Adrenal gland (tissue), 12 donors: ENCODE measurements around the gene EIF4A3. TPM values are rescaled to one million over a fixed set of nuclear protein-coding genes. Genes with fewer than 3 reads are reported as not detected.

Experiments
- DNase-seq, 7 donors: peaks; one replicate each; pipeline ENCODE4 v3.0.0-alpha.2; 2019 to 2020
- H3K27ac ChIP-seq, 5 donors: fragments of 200-600 bp; sonication (generic) in 4 of 5; 1 replicate in 3 of 5; 2 replicates in 2 of 5; pipeline versions ENCODE4 v1.5.1 to v1.8.0; 2016 to 2020; ENCODE audit warnings: mild to moderate bottlenecking in 1 of 5
- H3K27me3 ChIP-seq: fragments of 200-600 bp; 2 replicates; pipeline ENCODE4 v1.8.0; 2021
- H3K36me3 ChIP-seq, 2 donors: fragments of 200-600 bp; replicated peaks in 1 of 2; 1 replicate in 1 of 2; 2 replicates in 1 of 2; pipeline versions ENCODE4 v1.5.1 to v1.8.0; 2018 to 2022
- H3K4me1 ChIP-seq, 2 donors: fragments of 200-600 bp; replicated peaks in 1 of 2; 1 replicate in 1 of 2; 2 replicates in 1 of 2; pipeline versions ENCODE4 v1.5.1 to v1.8.0; 2018 to 2021
- H3K4me3 ChIP-seq, 4 donors: fragments of 200-600 bp; sonication (generic) in 3 of 4; one replicate each; pipeline ENCODE4 v1.5.1; 2016 to 2018
- H3K9me3 ChIP-seq, 3 donors: fragments of 200-600 bp; sonication (generic) in 1 of 3; replicated peaks in 1 of 3; 1 replicate in 2 of 3; 2 replicates in 1 of 3; pipeline versions ENCODE4 v1.5.1 to v1.8.0; 2016 to 2021
- CTCF ChIP-seq, 6 experiments: fragments of 450-650 bp in 4 of 6; fragments of 200-600 bp in 2 of 6; sonication (generic) in 1 of 6; IDR thresholded peaks; 1 replicate in 5 of 6; 2 replicates in 1 of 6; pipeline versions ENCODE4 v1.5.1 to v1.8.0; 2016 to 2021; ENCODE audit warnings: antibody characterized with exemption in 6 of 6, mild to moderate bottlenecking in 2 of 6, moderate library complexity in 1 of 6
- POLR2A ChIP-seq, 2 donors: fragments of 450-650 bp; IDR thresholded peaks; one replicate each; pipeline ENCODE4 v1.6.1; 2017; ENCODE audit warnings: antibody characterized with exemption in 2 of 2, mild to moderate bottlenecking in 2 of 2, moderate library complexity in 1 of 2
- WGBS, 4 donors: extraction: QIAGEN DNeasy Blood & Tissue Kit in 2 of 4; methylation state at CpG; one replicate each; pipeline versions ENCODE4 v1.1.5 to v1.1.7; 2013 to 2017; 5-methylcytosine and 5-hydroxymethylcytosine counted together
- intact Hi-C, 2 donors: fragments of 100-400 bp; cut with DNase I; formaldehyde crosslinking; loops; one replicate each; pipeline versions ENCODE4 v1.14.1 to v1.15.0; 2022 to 2023
- polyA plus RNA-seq, 3 donors: library from polyadenylated mRNA; stranded (reverse); fragments of 200-250 nt in 2 of 3; fragments of 350-450 nt in 1 of 3; fragmentation: Illumina TruSeq in 1 of 3; extraction: RNeasy Lipid Tissue Mini Kit (QIAGEN cat#74804) in 1 of 3; gene quantifications; one replicate each; pipeline ENCODE4 v1.2.3, GENCODE V29; 2013 to 2014
- total RNA-seq, 9 donors: library from RNA; depleted of rRNA in 4 of 9; stranded (reverse); fragments of >200 nt in 4 of 9; fragments of 120-200 nt in 1 of 9; fragmentation: NEBNext Ultra II Directional in 1 of 9; extraction: Animal tissue kit (Norgen Biotek cat#: 25700) in 1 of 9; gene quantifications; one replicate each; pipeline versions ENCODE4 v1.1.0 to v1.2.4, GENCODE V29; 2013 to 2023
- donor health status: healthy with polysubstance abuse.
- donor health status: Bipolar disorder and iron deficiency.
- donor health status: DM: yes; HTN: yes; CAD: no.
- donor health status: DM: no; HTN: no; CAD: no.
- donor health status: DM: no; HTN: no; CAD: no.
- donor health status: DM: yes; HTN: yes; CAD: no.

The EIF4A3 gene
- total and polyA plus RNA-seq, 12 donors = 31.0 to 161 (median 81.0) TPM

GRCh38 chr17:80184423-80184714 is 37.4 kb upstream of the EIF4A3 start:
- H3K36me3 ChIP-seq = no peaks in the 10 kb centered on the region
- H3K4me3 ChIP-seq = no peak overlapping the region
- no peaks in the 10 kb centered on the region for H3K9me3 ChIP-seq
- WGBS, 4 donors = 83 to 100% (median 90%) methylated on average over 1 to 10 of the region's 10 CpGs
- DNase-seq = no peak
- no peak overlapping the region for H3K27ac ChIP-seq
- peaks cover 4 to 11% of the 10 kb centered on the region in 2 donors for H3K4me1 ChIP-seq
- intact Hi-C loops = no loop called here
- H3K27me3 ChIP-seq = no peaks in the 10 kb centered on the region
- TF ChIP-seq CTCF (IDR thresholded peaks at IDR 0.05) = no peak
- TF ChIP-seq POLR2A (IDR thresholded peaks at IDR 0.05) = no peak

- Histone ChIP-seq H3K4me1 (peaks cover 4 to 11% of the 10 kb centered on the region in 2 donors), H3K27ac (no peak overlapping the region), H3K4me3 (no peak overlapping the region), H3K9me3 (no peaks in the 10 kb centered on the region), H3K36me3 (no peaks in the 10 kb centered on the region), H3K27me3 (no peaks in the 10 kb centered on the region)
- WGBS, 4 donors = 66 to 89% (median 85%) methylated on average over 4 to 26 of the region's 26 CpGs
- no peak for TF ChIP-seq POLR2A (IDR thresholded peaks at IDR 0.05)
- TF ChIP-seq CTCF (IDR thresholded peaks at IDR 0.05) = no peak
- intact Hi-C loops = no loop called here
- no peak for DNase-seq
Measured at GRCh38 chr17:80183581-80184422, 36.9 kb upstream of the EIF4A3 start.

- no peak for DNase-seq
- Histone ChIP-seq H3K4me3 (no peak overlapping the region), H3K27me3 (no peaks in the 10 kb centered on the region), H3K27ac (no peak overlapping the region), H3K36me3 (no peaks in the 10 kb centered on the region), H3K9me3 (no peaks in the 10 kb centered on the region), H3K4me1 (peaks cover 1 to 5% of the 10 kb centered on the region in 2 donors)
- TF ChIP-seq CTCF (IDR thresholded peaks at IDR 0.05) (no peak), POLR2A (IDR thresholded peaks at IDR 0.05) (no peak)
- intact Hi-C loops = no loop called here
- 92 to 97% (median 93%) methylated on average over 5 to 12 of the region's 12 CpGs for WGBS, 4 donors
Measured at GRCh38 chr17:80182845-80183223, 35.9 kb upstream of the EIF4A3 start.

- DNase-seq = no peak
- no peak overlapping the region for H3K27ac ChIP-seq
- WGBS, 4 donors = 89 to 98% (median 92%) methylated on average over 12 to 30 of the region's 30 CpGs
- no peak overlapping the region for H3K4me3 ChIP-seq
- H3K27me3 ChIP-seq = no peaks in the 10 kb centered on the region
- intact Hi-C loops = no loop called here
- H3K9me3 ChIP-seq = no peaks in the 10 kb centered on the region
- no peaks in the 10 kb centered on the region for H3K4me1 ChIP-seq
- H3K36me3 ChIP-seq = no peaks in the 10 kb centered on the region
- TF ChIP-seq CTCF (IDR thresholded peaks at IDR 0.05) (no peak), POLR2A (IDR thresholded peaks at IDR 0.05) (no peak)
Measured at GRCh38 chr17:80182118-80182844, 35.4 kb upstream of the EIF4A3 start.
